HS-27A (cell line): ENCODE data around the gene ALB.

Experiments
- DNase-seq: peaks from one replicate; pipeline ENCODE4 v3.0.0-alpha.2; 2012; ENCODE audit warnings: low read depth, missing footprints

ALB gene

DNA sequence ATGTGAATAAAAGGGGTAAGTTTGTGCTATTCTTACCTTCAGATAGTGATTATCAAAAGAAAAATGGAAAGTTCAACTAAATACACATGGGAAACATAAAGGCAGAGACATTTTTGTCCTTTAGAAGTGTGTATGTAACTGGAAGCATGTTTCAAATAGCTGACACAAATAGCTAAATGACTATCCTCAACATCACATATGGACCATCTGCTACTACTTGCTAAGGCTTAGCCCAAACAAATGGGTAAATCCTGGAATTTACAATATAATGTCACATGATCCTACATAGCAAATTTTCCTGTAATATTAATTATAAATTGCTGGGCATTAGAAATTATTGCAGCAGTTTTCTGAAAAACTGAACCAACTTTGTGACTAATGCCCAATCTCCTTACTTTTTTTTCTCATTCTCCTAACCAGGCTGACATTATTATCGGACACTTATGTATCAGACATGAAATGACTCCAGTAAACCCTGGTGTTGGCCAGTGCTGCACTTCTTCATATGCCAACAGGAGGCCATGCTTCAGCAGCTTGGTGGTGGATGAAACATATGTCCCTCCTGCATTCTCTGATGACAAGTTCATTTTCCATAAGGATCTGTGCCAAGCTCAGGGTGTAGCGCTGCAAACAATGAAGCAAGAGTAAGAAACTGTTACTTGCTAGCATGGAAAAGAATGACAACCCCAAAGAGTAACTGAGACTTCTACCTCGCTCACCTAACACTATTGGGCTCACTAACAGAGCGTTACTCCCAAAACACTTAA lies 48.1 kb downstream of the ALB start:
- no peak for DNase-seq

DNA sequence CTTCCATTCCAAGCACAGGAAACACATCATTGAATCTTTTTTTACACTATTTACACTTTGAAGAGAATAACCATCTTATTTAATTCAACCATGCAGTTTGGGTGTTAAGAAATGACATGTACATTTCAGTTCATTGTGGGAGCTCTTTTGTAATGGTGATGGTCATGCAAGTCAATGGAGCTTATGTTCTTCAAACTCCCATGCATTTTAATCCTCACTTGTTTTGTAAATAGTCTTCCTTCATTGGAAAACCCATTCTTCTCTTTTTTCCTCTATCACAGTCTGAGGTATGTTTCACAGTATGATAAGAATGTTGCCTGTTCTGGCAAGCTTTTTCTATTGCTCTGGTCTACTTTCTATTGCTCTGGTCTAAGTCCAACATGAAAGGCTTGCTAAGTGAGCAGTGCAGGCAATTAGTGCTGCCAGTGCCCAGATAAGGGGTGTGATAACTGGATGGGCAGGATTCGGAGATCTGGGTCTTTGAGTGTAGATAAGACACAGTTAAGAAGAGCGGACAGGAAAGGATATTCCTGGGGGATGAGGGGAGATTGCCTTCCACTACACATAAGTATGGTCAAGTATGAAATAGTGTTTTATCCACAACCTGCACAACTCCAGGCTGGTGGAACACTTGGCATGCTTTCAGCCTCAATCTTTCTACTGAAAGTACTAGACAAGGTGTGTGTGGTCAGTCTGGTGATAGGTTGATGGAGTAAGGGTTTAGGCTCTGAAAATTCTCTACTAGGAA lies 49.0 kb downstream of the ALB start:
- DNase-seq = no peak

DNA sequence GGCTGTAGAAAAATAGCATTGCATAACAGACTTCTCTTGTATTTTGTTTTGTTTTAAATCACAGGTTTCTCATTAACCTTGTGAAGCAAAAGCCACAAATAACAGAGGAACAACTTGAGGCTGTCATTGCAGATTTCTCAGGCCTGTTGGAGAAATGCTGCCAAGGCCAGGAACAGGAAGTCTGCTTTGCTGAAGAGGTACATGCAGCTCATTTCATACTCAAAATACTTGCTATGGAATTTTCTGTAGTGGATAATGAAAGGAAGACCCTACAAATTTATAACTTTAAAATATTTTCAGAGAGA lies 49.6 kb downstream of the ALB start:
- no peak for DNase-seq

DNA sequence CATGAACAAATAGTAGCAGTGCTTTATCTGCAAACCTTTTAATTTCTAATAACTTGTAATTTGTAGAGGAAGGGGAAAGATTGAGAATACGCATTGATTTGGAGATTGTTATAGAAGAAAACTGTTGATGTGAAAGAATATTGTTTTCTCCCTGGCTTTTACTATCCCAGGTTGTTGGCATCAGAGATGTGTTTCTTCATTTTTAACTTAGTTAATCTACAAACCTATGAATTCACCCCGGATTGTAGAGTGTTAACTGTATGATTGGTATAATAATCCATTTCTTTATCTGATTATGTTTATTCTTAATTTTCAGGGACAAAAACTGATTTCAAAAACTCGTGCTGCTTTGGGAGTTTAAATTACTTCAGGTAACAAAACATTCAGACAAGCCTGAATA lies 50.8 kb downstream of the ALB start:
- no peak for DNase-seq

DNA sequence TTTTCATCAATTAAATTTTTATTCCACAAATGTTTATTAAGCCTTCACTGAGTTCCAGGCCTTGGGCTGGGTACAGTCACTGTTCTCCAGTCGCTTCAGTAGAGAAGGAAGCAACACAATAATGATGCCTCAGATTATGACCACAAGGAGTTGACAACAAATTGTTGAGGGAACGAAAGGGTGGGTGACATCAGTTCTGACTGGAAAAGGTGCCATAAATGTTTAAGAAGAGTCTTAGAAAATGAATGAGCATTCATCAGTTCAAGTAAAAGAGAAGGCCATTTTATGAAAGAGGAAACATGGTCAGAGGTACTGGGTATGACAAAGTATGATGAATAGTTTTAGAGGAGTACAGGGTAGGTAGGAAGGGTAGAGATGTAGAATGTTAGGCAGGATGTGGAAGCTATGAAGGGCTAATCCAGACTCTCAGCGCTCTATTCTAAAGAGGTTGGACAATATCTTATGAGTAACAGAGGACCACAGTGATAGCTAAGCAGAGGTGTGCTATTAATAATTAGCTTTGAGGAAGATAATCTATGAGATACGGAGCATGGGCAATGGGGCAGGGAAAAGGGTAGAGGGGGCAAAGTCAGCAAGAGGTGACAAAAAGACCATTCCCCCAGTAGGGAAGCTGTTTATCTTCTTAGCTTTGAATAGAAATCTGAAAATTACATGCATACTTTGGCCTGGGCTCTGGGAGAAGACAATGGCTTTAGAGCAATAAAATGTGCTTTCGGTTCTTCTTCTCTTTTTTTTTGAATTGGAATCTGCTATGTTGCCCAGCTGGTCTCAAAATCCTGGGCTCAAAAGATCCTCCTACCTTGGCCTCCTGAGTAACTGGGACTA lies 52.3 kb downstream of the ALB start:
- DNase-seq = no peak

DNA sequence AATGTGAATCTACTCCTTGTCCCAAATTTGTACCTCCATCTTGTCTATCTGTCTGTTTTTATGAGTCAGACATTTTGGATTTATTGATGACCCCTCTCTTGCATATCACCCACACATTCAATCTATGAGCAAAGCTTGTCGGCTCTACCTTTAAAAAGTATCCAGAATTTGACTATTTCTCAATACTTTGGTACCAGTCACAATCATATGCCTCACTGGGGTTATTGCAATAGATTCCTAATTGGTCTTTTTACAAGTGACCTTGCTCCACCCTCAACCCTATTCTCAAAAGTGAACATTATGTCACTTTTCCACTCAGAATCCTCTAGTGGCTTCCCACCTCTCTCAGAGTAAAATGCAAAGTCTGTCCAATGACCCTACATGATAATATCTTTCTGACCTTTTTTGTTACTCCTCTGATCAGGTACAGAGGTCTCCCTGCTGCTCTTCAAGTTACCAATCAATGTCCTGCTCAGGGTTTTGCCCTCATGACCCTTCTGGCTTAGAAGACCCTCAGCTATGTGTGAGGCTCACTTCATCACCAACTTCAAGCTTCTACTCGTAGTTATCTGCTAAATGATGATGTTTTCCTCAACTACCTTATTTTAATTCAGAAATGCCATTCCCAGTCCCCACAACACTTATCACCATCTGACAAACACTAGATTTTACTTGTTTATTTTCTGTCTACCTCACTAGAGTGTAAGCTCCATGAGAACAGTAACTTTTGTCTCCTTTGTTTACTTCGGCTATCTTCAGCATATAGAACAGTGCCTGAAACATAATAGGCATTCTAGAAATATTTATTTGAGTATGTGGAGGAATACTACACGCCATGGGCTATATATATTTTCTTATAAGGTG lies 54.3 kb downstream of the ALB start:
- no peak for DNase-seq

DNA sequence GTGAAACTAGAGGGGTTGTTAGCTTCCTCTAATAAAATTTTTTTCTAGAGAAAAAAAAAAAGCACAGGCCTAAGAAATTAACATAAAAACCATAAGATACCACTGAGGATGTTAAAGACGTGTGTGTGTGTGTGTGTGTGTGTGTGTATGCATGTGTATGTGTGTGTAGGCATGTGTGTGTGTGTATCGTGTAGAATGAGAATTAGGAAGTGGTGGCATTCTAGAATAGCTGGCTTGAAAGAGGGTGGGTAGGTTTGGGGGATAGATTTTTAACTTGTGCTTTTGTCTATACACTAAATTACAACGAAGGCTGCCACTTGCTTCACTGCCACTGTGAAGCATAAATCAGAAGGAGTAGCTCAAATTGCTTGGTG lies 54.9 kb downstream of the ALB start:
- no peak for DNase-seq

DNA sequence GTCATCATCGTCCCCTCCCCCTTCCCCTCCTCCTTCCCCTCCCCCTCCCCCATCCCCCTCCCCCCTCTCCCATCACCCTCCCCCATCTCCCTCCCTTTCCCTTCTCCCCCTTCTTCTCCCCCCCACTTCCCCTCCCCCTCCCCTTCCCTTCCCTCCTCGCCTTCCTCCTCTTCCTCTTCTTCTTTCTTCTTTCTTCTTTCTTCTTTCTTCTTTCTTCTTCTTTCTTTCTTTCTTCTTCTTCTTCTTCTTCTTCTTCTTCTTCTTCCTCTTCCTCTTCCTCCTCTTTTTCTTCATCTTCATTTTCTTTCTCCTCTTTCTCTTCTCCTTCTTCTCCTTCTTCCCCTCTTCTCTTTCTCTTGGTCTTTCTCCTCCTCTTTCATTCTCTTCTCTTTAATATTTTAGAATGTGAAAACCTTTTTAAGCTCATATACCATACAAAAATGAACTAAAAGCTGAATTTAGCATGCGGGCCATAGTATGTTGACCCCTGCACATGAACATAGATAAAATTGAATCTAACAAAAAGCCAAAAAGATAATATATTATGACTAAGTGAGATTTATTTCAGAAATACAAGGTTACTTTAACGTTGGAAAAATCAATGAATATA lies 56.9 kb downstream of the ALB start:
- no peak for DNase-seq

DNA sequence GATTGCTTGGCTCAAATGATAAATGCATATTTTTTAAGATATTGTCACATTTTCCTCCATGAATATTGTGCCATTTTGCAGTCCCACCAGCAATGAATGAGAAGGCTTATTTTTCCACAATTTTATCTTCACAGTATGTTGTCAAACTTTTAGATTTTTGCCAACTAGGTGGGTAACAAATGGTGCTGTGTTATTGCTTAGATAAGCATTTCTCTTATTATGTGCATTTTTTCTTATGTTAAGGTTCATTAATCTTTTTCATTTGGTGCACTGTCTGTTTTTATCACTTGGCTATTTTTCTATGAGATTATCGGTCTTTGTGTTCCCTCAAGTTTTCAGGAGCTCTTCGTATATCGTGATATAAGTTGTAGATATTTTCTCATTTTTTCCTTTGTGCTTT lies 64.1 kb downstream of the ALB start:
- DNase-seq = no peak

DNA sequence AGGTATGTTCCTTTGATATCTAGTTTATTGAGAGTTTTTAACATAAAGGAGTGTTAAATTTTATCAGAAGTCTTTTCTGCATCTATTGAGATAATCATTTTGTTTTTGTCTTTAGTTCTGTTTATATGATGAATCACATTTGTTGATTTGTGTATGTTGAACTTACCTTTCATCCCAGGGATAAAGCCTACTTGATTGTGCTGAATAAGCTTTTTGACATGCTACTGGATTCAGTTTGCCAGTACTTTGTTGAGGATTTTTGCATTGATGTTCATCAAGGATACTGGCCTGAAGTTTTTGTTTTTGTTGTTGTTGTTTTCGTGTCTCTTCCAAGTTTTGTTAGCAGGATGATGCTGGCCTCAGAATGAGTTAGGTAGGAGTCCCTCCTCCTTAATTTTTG lies 66.6 kb downstream of the ALB start:
- DNase-seq = no peak
